PFSK-1 (cell line): ENCODE results near the gene PRDX5.

ENCODE experiments used
- POLR2AphosphoS5 ChIP-seq: IDR thresholded peaks from 2 replicates; pipeline ENCODE4 v1.6.1; 2012; ENCODE audit warnings: low read depth, mild to moderate bottlenecking, control low read depth, low read length, moderate library complexity
- REST ChIP-seq, 2 experiments: IDR thresholded peaks; 2 replicates each; pipeline versions ENCODE4 v1.6.1 to v1.8.0; 2011 to 2012; ENCODE audit warnings: low read depth in 2 of 2, low read length in 2 of 2, control low read depth in 1 of 2, inconsistent platforms in 1 of 2, mild to moderate bottlenecking in 1 of 2, moderate library complexity in 1 of 2; ENCODE audit not compliant: insufficient read depth in 1 of 2
- TAF1 ChIP-seq: IDR thresholded peaks from 2 replicates; pipeline ENCODE4 v1.6.1; 2012; ENCODE audit warnings: low read length, control low read depth, borderline replicate concordance; ENCODE audit not compliant: insufficient read depth

DNA sequence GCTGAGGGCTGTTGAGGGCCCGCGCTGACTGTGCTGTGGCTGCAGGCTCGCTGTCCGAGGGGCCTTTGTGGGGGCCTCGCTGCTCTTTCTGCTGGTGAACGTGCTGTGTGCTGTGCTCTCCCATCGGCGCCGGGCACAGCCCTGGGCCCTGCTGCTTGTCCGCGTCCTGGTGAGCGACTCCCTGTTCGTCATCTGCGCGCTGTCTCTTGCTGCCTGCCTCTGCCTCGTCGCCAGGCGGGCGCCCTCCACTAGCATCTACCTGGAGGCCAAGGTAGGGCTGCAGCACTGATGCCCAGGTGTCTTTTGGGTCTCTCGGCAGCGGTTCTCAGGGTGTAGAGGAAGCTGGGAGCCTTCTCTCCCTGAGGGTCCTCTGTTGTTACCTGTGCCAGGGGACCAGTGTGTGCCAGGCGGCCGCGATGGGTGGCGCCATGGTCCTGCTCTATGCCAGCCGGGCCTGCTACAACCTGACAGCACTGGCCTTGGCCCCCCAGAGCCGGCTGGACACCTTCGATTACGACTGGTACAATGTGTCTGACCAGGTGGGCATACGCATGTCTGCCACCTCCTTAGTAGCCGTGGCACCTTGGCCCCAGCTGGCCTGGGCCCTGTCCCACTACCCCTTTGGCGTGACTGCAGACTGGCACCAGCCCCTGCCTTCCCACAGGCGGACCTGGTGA, 30.1 kb upstream of the PRDX5 start:
- TF ChIP-seq POLR2AphosphoS5 (no peak), TAF1 (no peak), REST (IDR thresholded peaks at IDR 0.05; ENCODE audit: insufficient read depth in 1 of 2, low read depth in 2 of 2, low read length in 2 of 2) (no peak)
